Effector CD8-positive, alpha-beta T cell (primary cell): ENCODE data around the gene PRKG1.
"Not testable (repeated sequence)": the region's sequence is repeated elsewhere in the genome, so short reads cannot be mapped to it uniquely, and the experiment has no call there.

Experiments used
- DNase-seq: peaks from one replicate; lab custom pipeline; 2025; lab: John Stamatoyannopoulos, UW

The PRKG1 gene

DNA sequence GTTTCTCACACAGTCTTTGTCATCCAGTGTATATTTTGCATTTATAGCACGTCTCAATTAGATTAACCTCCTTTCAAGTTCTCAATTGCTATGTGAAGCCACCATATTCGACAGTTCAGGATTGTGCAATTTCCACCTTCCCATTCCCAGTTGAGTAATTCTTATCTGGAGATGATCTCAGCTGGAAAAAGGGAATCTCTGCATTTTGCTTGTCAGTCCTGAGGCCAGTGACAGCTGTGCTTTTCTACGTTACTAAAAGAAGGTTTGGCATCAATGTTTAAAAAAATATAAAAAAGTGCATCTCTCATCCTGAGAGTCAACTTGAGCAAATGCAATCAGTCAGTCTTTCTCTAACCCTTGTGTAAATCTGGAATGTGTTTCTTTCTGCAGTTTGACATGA is 247.7 kb downstream of the PRKG1 start:
- no peak for DNase-seq

DNA sequence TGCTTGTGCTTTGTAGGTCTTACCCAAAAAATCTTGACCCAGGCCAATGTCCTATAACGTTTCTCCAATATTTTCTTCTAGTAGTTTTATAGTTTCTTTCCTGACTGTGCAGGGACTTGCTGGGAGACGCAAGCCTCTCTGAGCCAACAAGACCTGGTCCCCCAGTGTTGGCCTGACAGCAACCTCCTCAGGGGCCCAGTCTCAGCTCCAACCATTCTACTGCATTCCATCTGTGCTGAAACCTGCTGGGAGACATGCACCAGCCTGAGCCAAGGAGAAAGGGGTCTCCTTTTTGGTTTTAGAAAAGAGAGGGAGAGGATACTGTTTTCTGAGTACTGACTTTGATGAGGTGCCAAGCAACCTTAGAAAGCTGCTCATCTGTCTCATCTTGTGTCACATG is 251.4 kb downstream of the PRKG1 start:
- no peak for DNase-seq

DNA sequence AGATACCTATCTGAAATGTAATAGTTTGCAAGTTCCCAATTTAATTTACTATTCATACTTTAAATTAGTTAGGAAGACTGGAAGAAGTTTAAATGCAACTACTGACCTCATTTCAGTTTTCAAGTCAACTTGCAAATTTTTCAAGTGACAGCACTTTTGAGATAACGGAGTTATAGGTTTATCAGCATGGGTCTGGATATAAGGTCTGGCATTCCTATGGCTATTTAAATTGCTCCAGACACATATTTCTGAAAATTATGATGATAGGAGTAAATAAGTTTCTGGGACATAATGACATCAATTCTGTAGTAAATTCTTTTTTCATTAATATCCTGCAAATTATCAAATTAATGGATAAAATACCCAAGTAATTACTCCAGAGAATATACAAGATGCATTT is 251.9 kb downstream of the PRKG1 start:
- DNase-seq = no peak

DNA sequence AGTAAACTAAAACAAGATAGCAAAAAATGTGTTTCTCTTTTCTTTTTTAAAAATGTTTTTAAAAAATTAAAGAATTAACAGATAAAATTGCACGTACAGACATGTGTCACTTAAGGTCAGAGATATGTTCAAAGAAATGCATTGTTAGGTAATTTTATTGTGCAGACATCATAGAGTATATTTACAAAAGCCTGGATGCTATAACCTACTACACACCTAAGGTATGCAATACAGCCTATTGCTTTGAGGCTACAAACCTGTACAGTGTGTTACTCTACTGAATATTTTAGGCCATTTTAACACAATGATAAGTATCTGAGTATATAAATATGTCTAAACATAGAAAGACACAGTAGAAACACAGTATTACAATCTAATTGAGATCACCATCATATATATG is 253.1 kb downstream of the PRKG1 start:
- no peak for DNase-seq

DNA sequence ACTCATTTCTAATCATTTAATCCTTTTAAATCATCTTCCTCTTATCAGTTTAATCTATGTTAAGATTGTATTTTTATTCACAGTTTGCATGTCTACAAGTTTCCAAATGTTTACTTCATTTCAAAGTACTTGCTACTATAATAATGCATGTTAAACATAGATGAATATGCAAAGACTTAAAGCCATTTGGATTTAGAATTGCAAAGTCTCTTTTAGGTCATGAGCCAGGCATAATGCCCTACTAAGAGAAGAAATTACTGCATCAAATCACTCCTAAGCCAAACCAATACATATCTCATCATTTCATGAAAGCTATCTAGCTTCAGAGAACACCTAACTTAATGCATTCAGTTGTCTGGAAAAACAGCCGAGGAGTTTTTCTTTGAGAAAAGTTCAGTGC is 266.1 kb downstream of the PRKG1 start:
- no peak for DNase-seq

DNA sequence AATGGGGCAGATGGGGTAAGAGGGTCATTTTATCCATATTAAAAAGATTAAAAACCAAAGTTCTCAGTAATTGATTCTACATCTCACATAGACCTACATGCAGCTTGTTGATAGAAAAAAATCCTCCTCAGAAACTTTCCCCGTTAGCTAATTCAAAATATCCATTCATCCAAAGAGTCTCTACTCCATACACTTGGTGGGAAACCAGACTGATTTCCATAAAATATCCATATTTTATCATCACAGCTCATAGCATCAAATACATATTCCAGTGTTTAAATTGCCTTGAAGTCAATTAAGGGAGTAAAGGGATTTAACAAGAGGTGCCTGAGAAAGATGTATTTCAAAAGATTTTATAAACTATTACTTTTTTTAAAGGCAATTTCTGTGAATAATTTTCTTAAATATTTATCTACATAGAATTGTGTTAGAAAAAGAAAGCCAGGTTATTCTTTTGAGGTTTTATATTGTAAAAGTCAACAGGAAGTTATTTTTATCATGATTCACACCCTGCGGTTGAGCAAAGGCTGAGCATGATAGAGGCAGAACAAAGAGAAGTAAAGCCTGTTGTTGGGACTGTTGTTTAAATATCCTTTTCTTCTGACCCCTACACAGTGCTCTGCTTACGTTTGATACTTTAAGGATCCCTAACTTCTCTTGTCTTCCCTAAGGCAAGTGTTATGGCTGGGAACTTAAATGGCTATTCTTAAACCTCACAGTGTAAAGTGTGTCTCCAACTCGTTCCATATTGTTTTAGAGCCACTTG is 266.7 kb downstream of the PRKG1 start:
- DNase-seq = no peak

DNA sequence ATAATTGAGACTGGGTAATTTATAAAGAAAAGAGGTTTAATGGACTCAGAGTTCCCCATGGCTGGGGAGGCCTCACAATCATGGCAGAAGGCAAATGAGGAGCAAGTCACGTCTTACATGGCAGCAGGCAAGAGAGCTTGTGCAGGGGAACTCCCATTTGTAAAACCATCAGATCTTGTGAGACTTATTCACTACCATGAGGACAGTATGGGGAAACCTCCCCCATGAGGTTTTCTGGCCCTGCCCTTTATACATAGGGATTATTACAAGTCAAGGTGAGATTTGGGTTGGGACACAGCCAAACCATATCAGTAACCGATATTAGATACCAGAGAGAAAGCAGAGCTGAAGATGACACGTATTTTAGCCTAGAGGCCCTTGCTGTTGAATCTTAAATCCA is 267.5 kb downstream of the PRKG1 start:
- not testable (repeated sequence) for DNase-seq

DNA sequence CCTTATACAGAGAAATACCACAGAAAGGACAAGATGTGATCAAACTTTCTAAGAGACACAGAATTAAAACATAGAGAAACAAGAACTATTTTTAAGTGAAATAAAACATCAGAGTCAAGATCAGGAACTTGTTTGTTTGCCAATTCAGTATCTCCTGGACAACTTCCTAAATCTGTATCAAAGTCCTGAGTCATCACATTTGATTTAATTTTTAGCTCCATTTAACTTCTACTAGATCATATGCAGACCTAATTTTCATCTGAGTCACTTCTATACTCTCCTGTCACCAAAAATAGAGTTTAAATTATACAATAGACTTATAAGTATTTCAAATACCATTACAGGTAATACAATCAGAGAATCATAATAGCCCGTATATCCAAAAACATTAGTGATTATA is 268.1 kb downstream of the PRKG1 start:
- DNase-seq = no peak

DNA sequence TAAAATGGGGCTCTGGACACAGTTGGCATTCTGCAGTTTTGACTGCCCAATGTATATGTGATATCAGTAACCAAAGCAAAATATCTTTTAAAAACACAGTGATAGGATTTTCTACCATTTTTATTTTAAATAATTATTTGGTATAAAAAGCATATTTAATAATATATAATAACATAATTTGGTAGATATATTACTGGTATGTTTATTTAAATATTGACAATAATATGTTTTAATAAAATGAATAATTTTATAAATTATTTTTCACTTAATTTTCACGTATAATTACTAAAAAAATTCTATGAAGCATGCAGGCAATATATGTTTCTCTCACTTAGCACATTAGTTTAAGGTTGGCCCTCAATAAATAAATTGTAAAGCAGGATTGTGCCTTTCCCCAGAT is 269.1 kb downstream of the PRKG1 start:
- DNase-seq = no peak

DNA sequence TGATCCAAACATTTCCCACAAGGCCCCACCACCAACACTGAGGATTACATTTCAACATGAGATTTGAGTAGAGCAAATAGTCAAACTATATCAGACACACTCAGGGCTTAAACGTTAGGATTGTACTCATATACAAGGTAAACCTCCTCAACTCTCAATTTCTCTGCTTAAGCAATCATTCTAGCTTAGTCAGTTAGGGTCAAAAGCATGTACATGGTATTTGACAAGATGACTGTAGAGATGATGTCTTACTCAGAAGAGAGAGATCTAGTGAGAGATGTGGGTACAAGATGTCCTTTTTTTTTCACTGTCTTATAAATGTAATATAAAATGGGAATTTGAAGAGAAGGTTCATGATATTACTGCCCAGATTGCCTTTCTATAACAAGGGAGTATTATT is 270.1 kb downstream of the PRKG1 start:
- DNase-seq = no peak

DNA sequence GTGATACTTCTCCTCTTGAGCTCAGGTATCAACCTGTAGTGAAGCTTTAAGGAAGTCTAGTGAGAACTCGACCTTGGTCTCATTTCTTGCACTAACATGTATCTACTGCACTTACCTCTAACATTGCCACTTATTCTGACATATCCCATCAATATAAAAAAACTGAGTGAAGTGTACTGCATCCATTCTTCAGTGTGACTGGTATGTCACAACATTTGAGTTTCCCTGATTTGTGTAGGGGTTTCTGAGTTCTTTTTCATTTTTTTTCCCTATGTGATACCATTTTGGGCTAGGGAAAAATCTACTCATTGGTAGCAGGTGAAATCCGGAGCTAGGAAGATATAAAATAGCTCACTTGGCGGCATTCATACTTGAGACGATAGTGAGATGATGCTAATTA is 274.3 kb downstream of the PRKG1 start:
- DNase-seq = no peak

DNA sequence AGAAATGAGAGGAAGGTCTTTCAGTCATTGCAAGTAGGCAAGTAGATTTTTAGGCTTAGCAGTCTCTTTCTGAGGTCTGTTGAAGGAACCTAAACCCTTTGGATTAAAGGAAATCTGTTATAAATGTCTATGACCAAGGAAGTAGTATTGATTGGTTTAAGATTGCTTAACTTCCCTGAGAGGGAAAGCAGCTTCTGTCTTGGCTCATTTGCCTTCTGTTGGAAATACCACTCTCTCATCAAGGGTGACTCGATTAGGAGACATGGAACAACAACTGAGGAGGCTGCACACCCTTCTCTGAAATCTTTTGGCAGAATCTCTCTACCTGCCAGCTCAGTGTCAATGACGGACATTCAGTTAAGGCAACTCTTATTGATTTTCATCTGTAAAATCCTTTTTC is 282.9 kb downstream of the PRKG1 start:
- no peak for DNase-seq

DNA sequence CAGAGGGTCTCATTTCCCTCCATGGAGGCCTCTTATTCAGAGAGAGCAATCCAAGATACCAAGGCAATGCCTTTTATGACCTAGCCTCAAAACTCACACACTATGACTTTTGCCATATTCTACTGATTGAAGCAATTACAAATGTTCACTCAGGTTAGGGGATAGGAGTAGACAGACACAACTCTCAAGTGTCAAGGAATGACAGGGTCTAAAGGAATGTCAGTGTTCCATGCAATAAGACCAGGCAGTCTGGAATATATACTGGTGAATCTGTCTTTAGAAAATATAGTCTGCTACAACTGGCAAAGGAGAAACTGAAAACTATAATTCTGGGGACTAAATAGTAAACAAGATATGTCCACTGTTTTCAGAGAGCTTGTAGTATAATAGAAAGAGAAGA is 283.9 kb downstream of the PRKG1 start:
- no peak for DNase-seq

DNA sequence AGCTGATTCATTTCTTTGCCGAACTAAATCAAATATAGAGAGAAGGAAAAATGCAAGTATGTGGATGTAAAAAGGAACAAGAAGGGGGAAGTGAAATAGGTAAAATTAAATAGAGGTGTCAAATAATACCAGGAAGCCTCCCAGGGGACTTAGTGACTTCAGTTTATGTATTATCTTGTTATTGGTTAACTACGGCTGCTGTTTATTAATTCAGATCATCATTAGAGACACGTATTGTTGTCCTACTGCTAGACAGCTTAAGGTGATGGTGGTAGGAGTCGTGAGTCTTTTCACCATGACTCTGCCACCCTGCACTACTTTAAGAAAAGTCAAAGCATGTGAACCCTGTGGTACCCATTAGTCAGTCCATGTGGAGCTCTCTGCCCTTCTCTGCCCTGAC is 289.1 kb downstream of the PRKG1 start:
- no peak for DNase-seq

DNA sequence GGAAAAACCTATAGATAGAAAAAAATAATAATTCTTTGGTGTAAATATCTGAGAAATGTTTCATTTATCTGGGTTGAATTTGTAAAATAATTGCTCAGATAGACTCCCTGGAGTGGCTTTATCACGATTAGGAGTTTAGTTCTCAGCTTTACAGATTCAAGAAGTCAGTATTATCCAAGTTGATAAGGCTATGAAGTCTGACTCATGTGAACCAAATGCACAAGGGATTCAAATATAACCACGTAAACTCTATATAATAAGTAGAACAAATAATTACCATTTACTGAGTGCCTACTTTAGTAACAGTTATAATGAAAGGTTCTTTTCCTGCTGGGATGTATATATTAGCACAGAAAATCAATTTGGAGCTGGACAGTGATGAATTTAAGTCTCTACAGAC is 290.4 kb downstream of the PRKG1 start:
- DNase-seq = no peak

DNA sequence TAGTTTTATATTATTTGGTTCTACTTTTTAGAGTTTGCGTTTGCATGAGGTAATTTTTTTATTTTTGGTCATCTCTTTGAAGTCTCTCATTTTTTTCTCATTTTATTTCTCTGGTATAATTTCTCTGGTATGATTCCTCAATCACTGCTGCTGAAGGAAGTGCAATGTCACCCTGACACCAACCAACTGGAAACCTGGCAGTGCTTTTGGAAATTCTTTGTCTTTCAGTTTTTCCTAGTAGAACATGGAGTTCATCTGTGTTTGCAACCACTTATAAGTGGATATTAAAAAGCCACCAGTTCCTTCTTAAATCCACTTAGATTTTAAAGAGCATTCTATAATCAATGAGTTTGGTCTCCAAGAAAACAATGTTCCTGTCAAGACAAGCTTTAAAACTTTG is 291.8 kb downstream of the PRKG1 start:
- no peak for DNase-seq

DNA sequence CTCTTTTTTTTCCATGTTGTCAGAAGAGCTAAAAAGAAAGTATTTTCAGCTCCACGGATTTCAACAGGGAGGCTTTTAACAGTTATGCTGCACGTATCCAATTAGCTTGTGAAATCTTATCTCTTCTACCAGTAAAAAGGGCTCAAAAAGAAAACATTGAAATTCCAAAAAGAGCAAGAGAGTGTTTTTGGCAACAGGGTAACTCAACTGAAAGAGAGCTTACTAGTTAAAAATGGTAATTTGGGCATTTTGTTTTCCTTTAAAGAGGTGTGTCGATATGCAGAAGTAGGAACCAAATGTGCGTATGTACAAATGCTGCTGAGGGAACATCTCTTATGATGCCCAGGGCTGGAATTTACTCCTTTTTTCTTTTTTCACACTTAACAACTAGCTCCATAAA is 292.8 kb downstream of the PRKG1 start:
- DNase-seq = no peak

DNA sequence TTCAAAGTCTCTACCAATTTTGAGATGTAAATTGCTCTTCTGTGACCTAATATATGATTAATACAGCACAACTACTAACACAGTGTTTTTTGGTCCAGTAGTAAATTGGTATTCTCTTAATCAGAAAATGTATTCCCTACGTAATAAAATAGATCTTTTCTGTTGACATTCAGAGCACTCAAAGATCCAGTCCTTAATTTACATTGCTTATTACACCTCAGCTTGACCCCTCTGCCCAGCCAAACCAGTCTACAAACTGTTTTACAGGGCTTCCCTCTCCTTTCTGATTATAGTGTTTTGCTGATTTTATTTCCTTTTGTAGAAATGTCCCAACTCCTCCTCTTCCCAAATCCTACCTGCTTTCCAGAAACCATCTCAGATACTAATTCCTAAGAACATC is 293.4 kb downstream of the PRKG1 start:
- DNase-seq = no peak

DNA sequence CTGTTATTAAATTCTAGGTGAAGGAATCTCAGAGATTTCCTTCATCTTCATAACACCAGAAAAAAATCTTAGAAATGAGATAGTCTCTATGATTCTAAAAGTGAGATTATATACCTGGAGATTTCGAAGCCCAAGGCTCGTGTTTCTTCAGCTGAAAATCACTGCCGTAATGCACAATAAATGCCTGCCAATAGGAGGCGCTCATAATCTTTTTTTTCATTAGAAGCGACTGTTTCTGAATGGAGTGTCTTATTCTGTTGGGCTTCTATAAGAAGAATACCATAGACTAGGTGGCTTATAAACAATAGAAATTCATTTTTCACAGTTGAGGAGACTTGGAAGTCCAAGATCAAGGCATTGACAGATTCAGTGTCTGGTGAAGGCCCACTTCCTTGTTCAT is 294.7 kb downstream of the PRKG1 start:
- no peak for DNase-seq

DNA sequence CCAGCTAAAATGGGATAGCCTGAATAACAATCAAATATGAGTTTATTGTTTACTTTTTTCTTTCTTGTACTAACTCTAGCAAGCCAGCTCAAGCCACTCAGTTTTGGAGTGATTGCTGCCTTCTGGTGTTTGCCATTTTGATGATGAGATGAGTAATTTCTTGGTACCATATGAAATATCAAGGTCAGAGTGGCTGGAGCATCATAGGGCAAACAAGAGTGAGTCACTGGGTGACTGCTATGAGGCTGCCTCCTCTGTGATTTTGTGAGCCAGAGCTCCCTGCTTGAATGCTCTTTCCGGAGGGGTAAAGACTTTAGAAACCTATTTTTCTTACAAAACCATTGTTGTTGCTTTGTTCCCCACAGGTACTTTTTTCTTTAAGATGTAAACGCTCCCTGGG is 295.6 kb downstream of the PRKG1 start:
- DNase-seq = no peak

DNA sequence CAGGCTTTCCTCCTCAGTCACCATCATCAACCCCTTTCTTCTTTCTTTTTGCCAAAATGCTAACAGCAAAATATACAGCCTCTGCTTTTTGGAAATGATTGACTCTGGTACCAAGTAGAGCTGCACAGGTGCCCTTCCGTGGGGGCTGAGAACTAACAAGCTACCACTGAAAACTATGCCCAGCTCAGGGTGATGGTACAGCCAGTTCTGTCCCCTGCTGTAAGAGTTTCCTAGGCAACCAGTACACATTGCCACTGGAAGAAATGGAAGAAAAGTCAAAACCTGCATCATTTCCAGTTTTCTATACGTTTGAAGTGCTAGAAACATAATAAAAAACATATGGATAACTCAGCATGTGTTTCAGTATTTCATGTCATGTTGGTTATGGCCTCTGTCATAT is 297.5 kb downstream of the PRKG1 start:
- no peak for DNase-seq

DNA sequence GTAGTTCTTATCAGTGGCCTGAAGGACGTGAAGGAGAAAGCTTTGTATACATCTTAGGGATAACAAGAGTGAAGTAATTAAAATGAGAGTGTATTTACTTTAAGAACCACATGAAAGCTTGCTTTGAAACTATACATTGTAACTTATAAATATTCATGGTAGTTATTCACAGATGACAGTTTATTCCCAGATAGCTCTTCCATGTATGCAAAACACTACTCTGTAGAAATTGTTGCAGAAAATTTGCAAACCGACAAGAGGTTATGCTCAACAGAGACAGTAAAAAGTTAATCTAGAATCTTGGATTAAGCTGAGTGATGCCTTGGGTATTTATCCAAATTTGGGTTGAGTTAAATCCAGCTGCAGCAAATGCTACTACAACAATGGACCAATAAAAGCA is 301.5 kb downstream of the PRKG1 start:
- DNase-seq = no peak

DNA sequence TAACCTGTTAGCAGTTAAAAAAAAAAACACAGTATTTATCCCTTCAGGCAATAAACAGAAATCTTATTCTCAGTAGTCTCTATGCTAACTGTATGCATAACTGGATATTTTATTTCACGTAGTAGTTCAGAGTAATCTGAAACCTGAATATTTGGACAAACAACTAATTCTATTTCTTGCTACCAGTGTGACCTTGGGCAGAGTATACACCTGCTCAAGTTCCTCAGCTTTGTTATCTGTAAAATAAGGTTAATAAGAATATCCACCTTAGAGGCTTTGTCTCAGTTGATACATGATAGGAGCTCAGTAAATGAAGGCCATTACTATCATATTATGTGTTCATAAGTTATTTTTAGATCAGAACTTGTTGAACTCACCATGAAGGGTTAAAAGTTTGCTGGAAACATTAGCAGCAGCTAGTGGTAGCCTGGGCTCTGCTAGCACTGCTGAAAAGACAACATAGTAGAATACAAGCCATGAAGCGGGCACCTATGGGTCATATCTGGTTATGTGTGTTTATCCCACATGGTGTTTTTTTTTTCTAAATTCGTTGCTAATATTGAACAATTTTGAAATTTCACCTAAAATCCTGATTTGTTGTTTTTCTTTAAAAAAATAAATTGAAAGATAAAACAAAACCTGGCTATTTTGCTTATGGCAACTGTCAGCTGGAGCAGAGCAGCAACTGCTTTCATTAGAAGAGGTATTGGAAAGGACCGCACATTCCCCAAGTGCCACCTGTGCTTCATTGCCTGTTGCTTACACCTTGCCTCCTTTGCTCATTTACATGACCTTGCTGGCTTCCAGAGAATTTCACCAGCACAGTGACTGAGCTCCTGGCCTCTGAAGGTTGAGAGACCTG is 303.0 kb downstream of the PRKG1 start:
- no peak for DNase-seq
